Measurements from ENCODE around the gene PKN2.

The PKN2 gene

GRCh38 chr1:88735382-88735781 is 51.3 kb downstream of the PKN2 start:
- no peak for DNase-seq (ENCODE audit: low spot score)

GRCh38 chr1:88735909-88736308 is 51.8 kb downstream of the PKN2 start:
- no peak for DNase-seq (ENCODE audit: low spot score)

GRCh38 chr1:88736633-88737248 is 52.7 kb downstream of the PKN2 start:
- peak; percentile 59 for DNase-seq (ENCODE audit: low spot score)

GRCh38 chr1:88737338-88737927 is 53.4 kb downstream of the PKN2 start:
- DNase-seq (ENCODE audit: low spot score): no peak

GRCh38 chr1:88740784-88741183 is 56.7 kb downstream of the PKN2 start:
- no peak for DNase-seq (ENCODE audit: low spot score)

GRCh38 chr1:88741413-88741812 is 57.3 kb downstream of the PKN2 start:
- DNase-seq (ENCODE audit: low spot score): no peak

GRCh38 chr1:88742531-88742930 is 58.5 kb downstream of the PKN2 start:
- DNase-seq (ENCODE audit: low spot score): no peak

- DNase-seq (ENCODE audit: low spot score): no peak
These were observed 60.1 kb downstream of the PKN2 start for GRCh38 chr1:88744142-88744541.

GRCh38 chr1:88746916-88747315 is 62.8 kb downstream of the PKN2 start:
- no peak for DNase-seq (ENCODE audit: low spot score)

GRCh38 chr1:88751714-88752113 is 67.6 kb downstream of the PKN2 start:
- no peak for DNase-seq (ENCODE audit: low spot score)

- DNase-seq (ENCODE audit: low spot score): no peak
These were observed 69.4 kb downstream of the PKN2 start for GRCh38 chr1:88753506-88753905.

- no peak for DNase-seq (ENCODE audit: low spot score)
These were observed 79.8 kb downstream of the PKN2 start for GRCh38 chr1:88763649-88764406.

GRCh38 chr1:88768187-88768586 is 84.1 kb downstream of the PKN2 start:
- DNase-seq (ENCODE audit: low spot score): no peak

- DNase-seq (ENCODE audit: low spot score): no peak
These were observed 84.7 kb downstream of the PKN2 start for GRCh38 chr1:88768816-88769215.

- peak; percentile 41 for DNase-seq (ENCODE audit: low spot score)
These were observed 89.6 kb downstream of the PKN2 start for GRCh38 chr1:88773540-88774150.

- DNase-seq (ENCODE audit: low spot score): no peak
These were observed 90.1 kb downstream of the PKN2 start for GRCh38 chr1:88774151-88774556.

- no peak for DNase-seq (ENCODE audit: low spot score)
These were observed 93.6 kb downstream of the PKN2 start for GRCh38 chr1:88777604-88778149.

GRCh38 chr1:88779880-88780279 is 95.8 kb downstream of the PKN2 start:
- DNase-seq (ENCODE audit: low spot score): no peak

- no peak for DNase-seq (ENCODE audit: low spot score)
These were observed 96.4 kb downstream of the PKN2 start for GRCh38 chr1:88780485-88780884.

- DNase-seq (ENCODE audit: low spot score): no peak
These were observed 99.1 kb downstream of the PKN2 start for GRCh38 chr1:88783145-88783544.

- DNase-seq (ENCODE audit: low spot score): no peak
These were observed 100.5 kb downstream of the PKN2 start for GRCh38 chr1:88784551-88784950.

GRCh38 chr1:88787023-88787903 is 103.2 kb downstream of the PKN2 start:
- DNase-seq (ENCODE audit: low spot score): no peak

All from hematopoietic multipotent progenitor cell treated with erythropoietin and hydrocortisone succinate and interleukin-3 and kit ligand, for 15 days (in vitro differentiated cells).